ENCODE measurements around the gene RIMBP2.

DNA sequence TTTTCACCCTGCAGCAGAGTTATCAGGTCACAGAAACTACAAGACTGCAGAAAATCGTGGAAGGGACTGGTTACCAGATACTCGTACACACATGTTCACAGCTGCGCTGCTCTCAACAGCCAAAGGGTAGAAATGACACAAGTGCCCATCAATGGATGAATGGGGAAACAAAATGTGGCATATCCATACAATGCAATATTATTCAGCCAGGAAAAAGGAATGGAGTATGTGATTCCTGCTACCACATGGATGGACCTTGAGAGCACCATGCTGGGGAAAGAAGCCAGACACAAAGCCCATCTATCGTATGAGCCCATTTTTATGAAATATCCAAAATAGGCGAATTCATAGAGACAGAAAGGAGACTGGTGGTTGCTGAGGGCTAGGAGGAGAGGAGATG lies 1.7 kb upstream of the RIMBP2 start:
- TF ChIP-seq, protein P1, sequence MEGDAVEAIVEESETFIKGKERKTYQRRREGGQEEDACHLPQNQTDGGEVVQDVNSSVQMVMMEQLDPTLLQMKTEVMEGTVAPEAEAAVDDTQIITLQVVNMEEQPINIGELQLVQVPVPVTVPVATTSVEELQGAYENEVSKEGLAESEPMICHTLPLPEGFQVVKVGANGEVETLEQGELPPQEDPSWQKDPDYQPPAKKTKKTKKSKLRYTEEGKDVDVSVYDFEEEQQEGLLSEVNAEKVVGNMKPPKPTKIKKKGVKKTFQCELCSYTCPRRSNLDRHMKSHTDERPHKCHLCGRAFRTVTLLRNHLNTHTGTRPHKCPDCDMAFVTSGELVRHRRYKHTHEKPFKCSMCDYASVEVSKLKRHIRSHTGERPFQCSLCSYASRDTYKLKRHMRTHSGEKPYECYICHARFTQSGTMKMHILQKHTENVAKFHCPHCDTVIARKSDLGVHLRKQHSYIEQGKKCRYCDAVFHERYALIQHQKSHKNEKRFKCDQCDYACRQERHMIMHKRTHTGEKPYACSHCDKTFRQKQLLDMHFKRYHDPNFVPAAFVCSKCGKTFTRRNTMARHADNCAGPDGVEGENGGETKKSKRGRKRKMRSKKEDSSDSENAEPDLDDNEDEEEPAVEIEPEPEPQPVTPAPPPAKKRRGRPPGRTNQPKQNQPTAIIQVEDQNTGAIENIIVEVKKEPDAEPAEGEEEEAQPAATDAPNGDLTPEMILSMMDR (conservative IDR thresholded peaks at IDR 0.05 in 1 of 2, IDR thresholded peaks at IDR 0.05 in 1 of 2; ENCODE audit: extremely low read depth in 1 of 2, insufficient read depth in 1 of 2, low read depth in 1 of 2, low read length in 2 of 2), result no peak
- no peak for TF ChIP-seq EZH2 (IDR thresholded peaks at IDR 0.05; ENCODE audit: borderline replicate concordance, low read length)
